Measurements from ENCODE around the gene EFNB1.

- TF ChIP-seq CTCF (IDR thresholded peaks at IDR 0.05) = no peak
- TF ChIP-seq USF2 (CRISPR knock-in tag; IDR thresholded peaks at IDR 0.05) = no peak
- no peak for TF ChIP-seq CBFB (CRISPR knock-in tag; IDR thresholded peaks at IDR 0.05; ENCODE audit: low read depth)
These were observed 12.6 kb downstream of the EFNB1 start for GRCh38 chrX:68841251-68842049.

Data from WTC11 (cell line).